Transverse colon (tissue), 4 donors: ENCODE data around the gene EDC3. TPM values are rescaled to one million over a fixed set of nuclear protein-coding genes. Genes with fewer than 3 reads are reported as not detected.
"Not testable (repeated sequence)": the region's sequence is repeated elsewhere in the genome, so short reads cannot be mapped to it uniquely, and the experiment has no call there.

Experiments used
- DNase-seq: peaks from one replicate; pipeline ENCODE4 v3.0.0-alpha.2; 2019
- H3K27ac ChIP-seq, 4 donors: fragments of 200-600 bp; sonication (generic); 2 replicates each; pipeline ENCODE4 v1.5.1; 2016 to 2018; ENCODE audit warnings: inconsistent platforms in 4 of 4
- H3K27me3 ChIP-seq: fragments of 200-600 bp; sonication (generic); 2 replicates; pipeline ENCODE4 v1.5.1; 2017; ENCODE audit warnings: inconsistent platforms
- H3K36me3 ChIP-seq, 4 donors: fragments of 200-600 bp; sonication (generic); 2 replicates each; pipeline ENCODE4 v1.5.1; 2017 to 2019; ENCODE audit warnings: inconsistent platforms in 4 of 4
- H3K4me1 ChIP-seq, 4 donors: fragments of 200-600 bp; sonication (generic); 2 replicates each; pipeline ENCODE4 v1.5.1; 2017 to 2020; ENCODE audit warnings: inconsistent platforms in 4 of 4
- H3K4me3 ChIP-seq, 4 donors: fragments of 200-600 bp; sonication (generic); 1 replicate in 1 of 4; 2 replicates in 3 of 4; pipeline versions ENCODE4 v1.5.1 to v1.6.1; 2017 to 2019; ENCODE audit warnings: inconsistent platforms in 4 of 4
- H3K9me3 ChIP-seq, 2 donors: fragments of 200-600 bp; sonication (generic); 2 replicates each; pipeline ENCODE4 v1.5.1; 2017 to 2019; ENCODE audit warnings: inconsistent platforms in 2 of 2
- EP300 ChIP-seq: sonication (generic); formaldehyde crosslinking; IDR thresholded peaks from one replicate; pipeline ENCODE4 v1.6.1; 2017; ENCODE audit warnings: antibody characterized with exemption, low read depth
- POLR2A ChIP-seq: fragments of 450-650 bp; IDR thresholded peaks from one replicate; pipeline ENCODE4 v1.6.1; 2016; ENCODE audit warnings: antibody characterized with exemption, mild to moderate bottlenecking, moderate library complexity
- POLR2AphosphoS5 ChIP-seq, 3 donors: sonication (generic); formaldehyde crosslinking; IDR thresholded peaks; one replicate each; pipeline ENCODE4 v1.6.1; 2016; ENCODE audit warnings: antibody characterized with exemption in 3 of 3
- WGBS, 2 donors: methylation state at CpG; one replicate each; pipeline ENCODE4 v1.1.5; 2018; ENCODE audit warnings: low coverage in 1 of 2; 5-methylcytosine and 5-hydroxymethylcytosine counted together
- in situ Hi-C, 4 donors: fragments of 200-750 bp; cut with MboI; loops; one replicate each; pipeline versions ENCODE4 v1.15.0 to v1.15.1; 2017; ENCODE audit warnings: low sequenced_read_pairs in 3 of 4, low pct_ligation_motif_present in 1 of 4, low pct_unique_long_range_greater_than_20kb in 1 of 4
- intact Hi-C: fragments of 100-400 bp; cut with DNase I; formaldehyde crosslinking; loops from one replicate; pipeline ENCODE4 v1.15.1; 2023; ENCODE audit warnings: low total_unique reads
- total RNA-seq, 4 donors: library from RNA; depleted of rRNA; stranded (reverse); fragments of >200 nt; gene quantifications; one replicate each; pipeline ENCODE4 v1.1.0, GENCODE V29; 2016
- TF ChIP-seq, protein P1 (sequence below), 5 experiments: fragments of 200-600 bp in 3 of 5; fragments of 450-650 bp in 2 of 5; sonication (generic) in 3 of 5; IDR thresholded peaks; 1 replicate in 2 of 5; 2 replicates in 3 of 5; pipeline ENCODE4 v1.5.1; 2016 to 2017; ENCODE audit warnings: antibody characterized with exemption in 5 of 5, inconsistent platforms in 3 of 5, mild to moderate bottlenecking in 2 of 5, moderate library complexity in 1 of 5

EDC3 gene
- total RNA-seq, 4 donors from 2014 or later = 23.2 to 112 (median 29.4) TPM

DNA sequence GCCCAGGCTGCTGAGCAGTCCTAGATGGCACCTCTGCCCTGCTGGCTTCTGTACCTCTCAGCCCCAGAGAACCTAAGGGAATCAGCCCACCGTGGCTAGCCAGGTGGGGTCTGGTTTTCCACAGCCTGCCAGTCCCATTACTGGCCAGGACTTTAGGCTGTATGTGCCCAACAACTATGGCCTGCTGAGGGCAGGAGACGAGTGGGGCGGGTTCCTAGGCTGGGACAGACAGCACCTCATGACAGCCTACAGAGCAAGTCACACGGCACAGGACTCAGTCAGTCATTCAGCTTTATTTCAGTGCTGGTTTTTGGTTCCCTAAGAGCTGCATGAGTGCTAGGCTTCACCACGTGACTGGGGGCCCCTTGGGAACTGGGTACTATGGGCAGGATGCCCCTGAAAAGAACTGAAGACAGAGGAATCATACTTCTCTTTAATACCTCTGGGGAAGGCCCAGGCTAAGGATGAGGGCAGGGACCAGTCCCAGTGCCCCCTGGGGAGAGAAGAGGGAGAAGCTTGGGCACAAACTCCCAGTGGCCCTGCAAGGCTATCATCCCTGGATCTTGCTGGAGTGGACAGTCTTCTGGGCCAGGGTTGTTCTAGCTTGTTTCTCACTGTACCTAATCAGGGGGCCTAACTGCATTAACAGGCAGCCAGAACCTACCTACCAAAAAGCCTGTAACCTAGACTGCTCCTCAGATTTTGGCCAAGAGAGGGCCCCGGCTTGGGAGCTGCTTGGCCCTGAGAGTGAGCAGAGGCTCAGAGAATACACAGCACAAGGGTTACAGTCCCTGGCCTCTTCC is 65.3 kb downstream of the EDC3 start:
- in situ Hi-C loops = loop anchor here in 3 of 4 donors (5.0 to 25.0 kb wide), 3 partner anchors 137 to 332 kb away; partner anchors contain the start of genes COX5A (in 2 of the 3) and RPP25 (in 1 of the 3)
- no peaks in the 10 kb centered on the region for H3K9me3 ChIP-seq
- no peaks in the 10 kb centered on the region for H3K27me3 ChIP-seq
- no peaks in the 10 kb centered on the region for H3K4me1 ChIP-seq
- no peak overlapping the region for H3K4me3 ChIP-seq
- H3K36me3 ChIP-seq = peaks cover 0 to 54% (median 20%) of the 10 kb centered on the region in 4 donors
- 69% methylated on average over 6 of the region's 6 CpGs; no CpG with 5 or more reads in 1 of the 2 donors for WGBS, 2 donors
- intact Hi-C loops = loop anchor here (10.0 kb wide), 1 partner anchor 314 kb away; no protein-coding TSS in a partner anchor
- no peak overlapping the region for H3K27ac ChIP-seq
- no peak for DNase-seq
- TF ChIP-seq POLR2A (no peak), EP300 (no peak), POLR2AphosphoS5 (IDR thresholded peaks at IDR 0.05) (no peak)
- TF ChIP-seq, protein P1, sequence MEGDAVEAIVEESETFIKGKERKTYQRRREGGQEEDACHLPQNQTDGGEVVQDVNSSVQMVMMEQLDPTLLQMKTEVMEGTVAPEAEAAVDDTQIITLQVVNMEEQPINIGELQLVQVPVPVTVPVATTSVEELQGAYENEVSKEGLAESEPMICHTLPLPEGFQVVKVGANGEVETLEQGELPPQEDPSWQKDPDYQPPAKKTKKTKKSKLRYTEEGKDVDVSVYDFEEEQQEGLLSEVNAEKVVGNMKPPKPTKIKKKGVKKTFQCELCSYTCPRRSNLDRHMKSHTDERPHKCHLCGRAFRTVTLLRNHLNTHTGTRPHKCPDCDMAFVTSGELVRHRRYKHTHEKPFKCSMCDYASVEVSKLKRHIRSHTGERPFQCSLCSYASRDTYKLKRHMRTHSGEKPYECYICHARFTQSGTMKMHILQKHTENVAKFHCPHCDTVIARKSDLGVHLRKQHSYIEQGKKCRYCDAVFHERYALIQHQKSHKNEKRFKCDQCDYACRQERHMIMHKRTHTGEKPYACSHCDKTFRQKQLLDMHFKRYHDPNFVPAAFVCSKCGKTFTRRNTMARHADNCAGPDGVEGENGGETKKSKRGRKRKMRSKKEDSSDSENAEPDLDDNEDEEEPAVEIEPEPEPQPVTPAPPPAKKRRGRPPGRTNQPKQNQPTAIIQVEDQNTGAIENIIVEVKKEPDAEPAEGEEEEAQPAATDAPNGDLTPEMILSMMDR (IDR thresholded peaks at IDR 0.05) = no peak

DNA sequence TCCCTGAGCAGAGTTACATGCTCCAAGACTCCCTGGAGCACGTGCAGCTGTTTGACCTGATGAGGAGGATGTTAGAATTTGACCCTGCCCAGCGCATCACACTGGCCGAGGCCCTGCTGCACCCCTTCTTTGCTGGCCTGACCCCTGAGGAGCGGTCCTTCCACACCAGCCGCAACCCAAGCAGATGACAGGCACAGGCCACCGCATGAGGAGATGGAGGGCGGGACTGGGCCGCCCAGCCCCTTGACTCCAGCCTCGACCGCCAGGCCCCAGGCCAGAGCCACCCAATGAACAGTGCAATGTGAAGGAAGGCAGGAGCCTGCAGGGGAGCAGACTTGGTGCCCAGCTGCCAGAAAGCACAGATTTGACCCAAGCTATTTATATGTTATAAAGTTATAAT is 66.1 kb downstream of the EDC3 start:
- not testable (repeated sequence) for H3K27ac ChIP-seq, DNase-seq, H3K4me1 ChIP-seq, H3K4me3 ChIP-seq, H3K9me3 ChIP-seq, H3K27me3 ChIP-seq
- intact Hi-C loops (loop anchor here (5.0 to 10.0 kb wide), 3 partner anchors 128 to 315 kb away; no protein-coding TSS in a partner anchor), in situ Hi-C loops (loop anchor here in 3 of 4 donors (5.0 to 25.0 kb wide), 3 partner anchors 138 to 333 kb away; partner anchors contain the start of genes COX5A (in 2 of the 3) and RPP25 (in 1 of the 3))
- H3K36me3 ChIP-seq = peaks cover 0 to 59% (median 22%) of the 10 kb centered on the region in 4 donors
- 77% methylated on average over 8 of the region's 10 CpGs; no CpG with 5 or more reads in 1 of the 2 donors for WGBS, 2 donors

DNA sequence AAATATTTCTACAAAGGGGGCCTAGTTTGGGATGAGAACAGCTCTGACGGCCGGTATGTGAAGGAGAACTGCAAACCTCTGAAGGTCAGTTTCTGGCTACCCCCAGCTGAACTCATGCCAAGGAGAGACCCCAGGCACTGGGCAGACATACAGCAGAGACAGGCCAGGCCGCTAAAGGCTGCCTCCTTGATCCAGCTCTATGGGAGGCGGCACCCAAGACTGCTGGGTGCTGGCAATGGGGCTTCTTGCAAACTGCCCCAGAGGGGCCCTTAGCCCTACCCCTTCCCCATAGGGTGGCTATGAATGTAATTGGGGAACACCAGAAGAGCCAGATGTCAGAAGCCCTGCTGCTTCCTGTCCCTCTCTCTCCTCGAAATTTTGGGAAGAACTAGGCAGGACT is 66.9 kb downstream of the EDC3 start:
- WGBS, 2 donors = 67% methylated on average over 5 of the region's 5 CpGs; no CpG with 5 or more reads in 1 of the 2 donors
- peaks cover 0 to 58% (median 26%) of the 10 kb centered on the region in 4 donors for H3K36me3 ChIP-seq
- no peaks in the 10 kb centered on the region for H3K4me1 ChIP-seq
- H3K9me3 ChIP-seq = no peaks in the 10 kb centered on the region
- in situ Hi-C loops (loop anchor here in 3 of 4 donors (25.0 kb wide), 2 partner anchors 308 to 333 kb away; partner anchors contain the start of genes COX5A (in 2 of the 3) and RPP25 (in 1 of the 3)), intact Hi-C loops (loop anchor here (5.0 to 10.0 kb wide), 2 partner anchors 128 to 244 kb away; no protein-coding TSS in a partner anchor)
- DNase-seq = no peak
- TF ChIP-seq EP300 (no peak), POLR2AphosphoS5 (IDR thresholded peaks at IDR 0.05) (no peak), POLR2A (no peak)
- TF ChIP-seq, protein P1 (IDR thresholded peaks at IDR 0.05) = no peak
- H3K4me3 ChIP-seq = no peak overlapping the region
- H3K27ac ChIP-seq = no peak overlapping the region
- H3K27me3 ChIP-seq = no peaks in the 10 kb centered on the region

DNA sequence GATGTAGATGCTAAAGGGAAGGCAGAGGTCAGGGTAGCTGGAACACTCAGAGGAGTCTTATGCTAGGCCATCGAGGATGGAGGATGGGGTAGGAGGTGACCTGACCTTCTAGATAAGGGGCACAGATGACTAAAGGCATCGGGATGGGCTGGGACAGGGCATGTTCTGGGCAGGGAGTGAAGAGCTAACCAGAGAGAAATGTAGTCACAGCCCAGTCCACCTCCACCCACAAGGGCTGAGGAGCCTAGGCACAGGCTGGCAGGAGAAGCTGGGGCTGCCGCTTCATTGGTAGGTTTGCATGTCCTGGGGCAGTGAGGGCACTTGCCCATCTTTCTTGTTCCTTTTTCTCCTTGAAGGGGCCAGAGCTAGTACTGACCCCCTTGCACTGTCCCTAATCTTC is 67.6 kb downstream of the EDC3 start:
- WGBS, 2 donors = 67 to 71% methylated on average over 1 to 3 of the region's 3 CpGs
- Histone ChIP-seq H3K9me3 (no peaks in the 10 kb centered on the region), H3K27ac (no peak overlapping the region), H3K4me1 (no peaks in the 10 kb centered on the region), H3K27me3 (no peaks in the 10 kb centered on the region), H3K4me3 (no peak overlapping the region), H3K36me3 (peaks cover 0 to 65% (median 30%) of the 10 kb centered on the region in 4 donors)
- DNase-seq = no peak
- in situ Hi-C loops = loop anchor here in 3 of 4 donors (25.0 kb wide), 2 partner anchors 309 to 334 kb away; partner anchors contain the start of genes COX5A (in 2 of the 3) and RPP25 (in 1 of the 3)
- intact Hi-C loops = loop anchor here (5.0 to 10.0 kb wide), 2 partner anchors 129 to 243 kb away; no protein-coding TSS in a partner anchor
- TF ChIP-seq POLR2A (no peak), POLR2AphosphoS5 (IDR thresholded peaks at IDR 0.05) (no peak), EP300 (no peak)
- TF ChIP-seq, protein P1 (IDR thresholded peaks at IDR 0.05) = no peak
